Body of pancreas (tissue), 4 donors: ENCODE measurements around the gene ARPC5. TPM values are rescaled to one million over a fixed set of nuclear protein-coding genes. Genes with fewer than 3 reads are reported as not detected.

Experiments
- ATAC-seq: fragments of 150-250 bp; one replicate; pipeline ENCODE4 v1.9.1; 2016
- DNase-seq, 4 donors: peaks; one replicate each; pipeline ENCODE4 v3.0.0-alpha.2; 2019
- H3K27ac ChIP-seq, 4 donors: fragments of 200-600 bp; sonication (generic); 1 replicate in 3 of 4; 2 replicates in 1 of 4; pipeline versions ENCODE4 v1.5.1 to v1.6.1; 2016 to 2019; ENCODE audit warnings: mild to moderate bottlenecking in 1 of 4, mixed read lengths in 1 of 4, moderate library complexity in 1 of 4
- H3K27me3 ChIP-seq, 2 donors: fragments of 200-600 bp; sonication (generic); one replicate each; pipeline ENCODE4 v1.6.0; 2016; ENCODE audit warnings: mild to moderate bottlenecking in 1 of 2
- H3K36me3 ChIP-seq, 2 donors: fragments of 200-600 bp; sonication (generic); replicated peaks in 1 of 2; 2 replicates each; pipeline ENCODE4 v1.5.1; 2016; ENCODE audit warnings: low read depth in 2 of 2; ENCODE audit not compliant: insufficient read depth in 1 of 2
- H3K4me1 ChIP-seq: fragments of 200-600 bp; sonication (generic); one replicate; pipeline ENCODE4 v1.6.0; 2016
- H3K4me3 ChIP-seq, 2 donors: fragments of 200-600 bp; sonication (generic); 1 replicate in 1 of 2; 2 replicates in 1 of 2; pipeline ENCODE4 v1.5.1; 2016 to 2019
- H3K9me3 ChIP-seq, 3 donors: fragments of 200-600 bp; sonication (generic); 1 replicate in 2 of 3; 2 replicates in 1 of 3; pipeline ENCODE4 v1.5.1; 2016
- CTCF ChIP-seq, 7 experiments: fragments of 450-650 bp in 4 of 7; fragments of 200-600 bp in 3 of 7; sonication (generic) in 3 of 7; IDR thresholded peaks; one replicate each; pipeline ENCODE4 v1.5.1; 2016 to 2019; ENCODE audit warnings: antibody characterized with exemption in 7 of 7
- POLR2A ChIP-seq, 3 donors: fragments of 450-650 bp; IDR thresholded peaks; one replicate each; pipeline ENCODE4 v1.6.1; 2016; ENCODE audit warnings: antibody characterized with exemption in 3 of 3, mild to moderate bottlenecking in 2 of 3
- WGBS, 2 donors: methylation state at CpG; one replicate each; pipeline ENCODE4 v1.1.5; 2017; 5-methylcytosine and 5-hydroxymethylcytosine counted together
- intact Hi-C: fragments of 100-400 bp; cut with DNase I; formaldehyde crosslinking; loops from one replicate; pipeline ENCODE4 v1.15.1; 2023
- total RNA-seq, 2 donors: library from RNA; depleted of rRNA; stranded (reverse); fragments of >200 nt; gene quantifications; one replicate each; pipeline ENCODE4 v1.1.0, GENCODE V29; 2016

ARPC5 gene
- total RNA-seq, 2 donors from 2014 or later: 29.3 to 52.4 TPM

- intact Hi-C loops: no loop called here
- TF ChIP-seq POLR2A (IDR thresholded peaks at IDR 0.05) (no peak), CTCF (IDR thresholded peaks at IDR 0.05) (no peak)
- DNase-seq: no peak
- Histone ChIP-seq H3K9me3 (no peaks in the 10 kb centered on the region), H3K4me3 (no peak overlapping the region), H3K4me1 (no peaks in the 10 kb centered on the region), H3K36me3 (no peaks in the 10 kb centered on the region), H3K27me3 (no peaks in the 10 kb centered on the region), H3K27ac (no peak overlapping the region)
- ATAC-seq: no peak
- WGBS, 2 donors: 68 to 87% methylated on average over 3 of the region's 3 CpGs
These were observed 40.5 kb upstream of the ARPC5 start for GRCh38 chr1:183675883-183676585.

- Histone ChIP-seq H3K9me3 (no peaks in the 10 kb centered on the region), H3K4me1 (no peaks in the 10 kb centered on the region), H3K36me3 (no peaks in the 10 kb centered on the region), H3K27me3 (no peaks in the 10 kb centered on the region), H3K27ac (no peak overlapping the region), H3K4me3 (no peak overlapping the region)
- TF ChIP-seq POLR2A (IDR thresholded peaks at IDR 0.05) (no peak), CTCF (IDR thresholded peaks at IDR 0.05) (no peak)
- no peak for DNase-seq
- ATAC-seq: no peak
- intact Hi-C loops: no loop called here
These were observed 39.8 kb upstream of the ARPC5 start for GRCh38 chr1:183675381-183675780.

DNA sequence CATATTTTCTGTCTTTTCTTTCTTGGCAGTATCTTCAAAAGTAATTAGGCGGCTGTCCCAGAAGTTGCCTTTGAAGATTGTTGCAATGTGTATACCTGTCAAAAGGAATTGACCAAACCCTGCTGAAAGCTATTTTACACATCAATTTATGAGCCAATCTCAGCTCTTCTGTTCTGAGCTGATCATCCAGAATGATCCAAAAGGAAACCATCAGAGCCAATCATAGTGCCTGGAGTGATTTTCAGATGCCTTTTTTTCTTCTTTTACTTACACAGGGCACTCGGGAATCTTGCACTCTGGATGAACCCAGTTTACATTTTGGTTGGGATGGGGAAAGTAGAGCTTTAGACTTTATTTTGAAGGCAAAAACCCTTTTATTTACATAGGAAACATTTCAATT, 39.3 kb upstream of the ARPC5 start:
- TF ChIP-seq CTCF (IDR thresholded peaks at IDR 0.05) (no peak), POLR2A (IDR thresholded peaks at IDR 0.05) (no peak)
- WGBS, 2 donors: 73% methylated on average over 2 of the region's 2 CpGs
- H3K27me3 ChIP-seq: no peaks in the 10 kb centered on the region
- no peak for ATAC-seq
- intact Hi-C loops: no loop called here
- no peaks in the 10 kb centered on the region for H3K9me3 ChIP-seq
- H3K36me3 ChIP-seq: no peaks in the 10 kb centered on the region
- no peak overlapping the region for H3K4me3 ChIP-seq
- DNase-seq: no peak
- H3K27ac ChIP-seq: no peak overlapping the region
- H3K4me1 ChIP-seq: no peaks in the 10 kb centered on the region

- H3K4me1 ChIP-seq: no peaks in the 10 kb centered on the region
- H3K27ac ChIP-seq: no peak overlapping the region
- no peaks in the 10 kb centered on the region for H3K9me3 ChIP-seq
- H3K27me3 ChIP-seq: no peaks in the 10 kb centered on the region
- H3K4me3 ChIP-seq: no peak overlapping the region
- H3K36me3 ChIP-seq: no peaks in the 10 kb centered on the region
- DNase-seq: peak in 1 of 4 donors; percentile 14
- intact Hi-C loops: no loop called here
- ATAC-seq: no peak
- WGBS, 2 donors: 69 to 79% methylated on average over 1 of the region's 1 CpG
- TF ChIP-seq POLR2A (IDR thresholded peaks at IDR 0.05): no peak
- no peak for TF ChIP-seq CTCF (IDR thresholded peaks at IDR 0.05)
These were observed 38.8 kb upstream of the ARPC5 start for GRCh38 chr1:183674339-183674738.
